Right atrium auricular region (tissue), 2 donors: Measurements from ENCODE around the gene GFM1. TPM values are rescaled to one million over a fixed set of nuclear protein-coding genes. Genes with fewer than 3 reads are reported as not detected.
A peak's percentile ranks its signal among the peaks of the same experiment; 100 is the strongest.

Experiments
- DNase-seq: peaks from one replicate; pipeline ENCODE4 v3.0.0-alpha.2; 2019; ENCODE audit warnings: low spot score
- H3K27ac ChIP-seq, 2 donors: fragments of 200-600 bp; sonication (generic); 1 replicate in 1 of 2; 2 replicates in 1 of 2; pipeline ENCODE4 v1.5.1; 2016 to 2019
- H3K27me3 ChIP-seq, 2 donors: fragments of 200-600 bp; sonication (generic); one replicate each; pipeline versions ENCODE4 v1.5.1 to v1.6.0; 2017 to 2019
- H3K36me3 ChIP-seq: fragments of 200-600 bp; sonication (generic); one replicate; pipeline ENCODE4 v1.5.1; 2016
- H3K4me1 ChIP-seq, 2 donors: fragments of 200-600 bp; sonication (generic); one replicate each; pipeline versions ENCODE4 v1.5.1 to v1.6.0; 2017 to 2019
- H3K4me3 ChIP-seq, 2 donors: fragments of 200-600 bp; sonication (generic); 1 replicate in 1 of 2; 2 replicates in 1 of 2; pipeline ENCODE4 v1.5.1; 2017 to 2019; ENCODE audit warnings: mild to moderate bottlenecking in 1 of 2, moderate library complexity in 1 of 2
- H3K9me3 ChIP-seq, 2 donors: fragments of 200-600 bp; sonication (generic); one replicate each; pipeline ENCODE4 v1.5.1; 2019
- CTCF ChIP-seq, 2 donors: fragments of 200-600 bp; sonication (generic); IDR thresholded peaks; one replicate each; pipeline ENCODE4 v1.5.1; 2019; ENCODE audit warnings: antibody characterized with exemption in 2 of 2
- total RNA-seq, 2 donors: library from RNA; depleted of rRNA; stranded (reverse); fragments of >200 nt; gene quantifications; one replicate each; pipeline ENCODE4 v1.1.0, GENCODE V29; 2016

The GFM1 gene
- total RNA-seq, 2 donors from 2014 or later = 27.0 to 54.5 TPM

- no peaks in the 10 kb centered on the region for H3K27me3 ChIP-seq
- H3K36me3 ChIP-seq = peaks cover 57% of the 10 kb centered on the region
- H3K4me3 ChIP-seq = no peak overlapping the region
- no peak for TF ChIP-seq CTCF (IDR thresholded peaks at IDR 0.05)
- no peaks in the 10 kb centered on the region for H3K9me3 ChIP-seq
- DNase-seq = no peak
- H3K27ac ChIP-seq = no peak overlapping the region
- H3K4me1 ChIP-seq = peaks cover 0 to 3% of the 10 kb centered on the region in 2 donors
Observed at GRCh38 chr3:158652463-158652862, 8.1 kb downstream of the GFM1 start.

GRCh38 chr3:158658889-158659288 lies 14.6 kb downstream of the GFM1 start:
- Histone ChIP-seq H3K27ac (no peak overlapping the region), H3K4me1 (no peaks in the 10 kb centered on the region), H3K36me3 (peaks cover 77% of the 10 kb centered on the region)

GRCh38 chr3:158659454-158660237 lies 15.3 kb downstream of the GFM1 start:
- no peaks in the 10 kb centered on the region for H3K27me3 ChIP-seq
- no peaks in the 10 kb centered on the region for H3K9me3 ChIP-seq
- peak; percentile 71 for DNase-seq
- H3K36me3 ChIP-seq = peaks cover 73% of the 10 kb centered on the region
- no peak overlapping the region for H3K4me3 ChIP-seq
- no peaks in the 10 kb centered on the region for H3K4me1 ChIP-seq
- TF ChIP-seq CTCF (IDR thresholded peaks at IDR 0.05) = peak; percentile 54 to 77
- peak overlapping the region in 1 of 2 donors; percentile 4 for H3K27ac ChIP-seq

More at GRCh38 chr3:158658889-158659288, 14.6 kb downstream of the GFM1 start:
- Histone ChIP-seq H3K27me3 (no peaks in the 10 kb centered on the region), H3K4me3 (no peak overlapping the region), H3K9me3 (no peaks in the 10 kb centered on the region)
- no peak for TF ChIP-seq CTCF (IDR thresholded peaks at IDR 0.05)
- no peak for DNase-seq

- Histone ChIP-seq H3K4me1 (no peaks in the 10 kb centered on the region), H3K9me3 (no peaks in the 10 kb centered on the region), H3K27ac (no peak overlapping the region), H3K27me3 (no peaks in the 10 kb centered on the region), H3K36me3 (peaks cover 74% of the 10 kb centered on the region), H3K4me3 (no peak overlapping the region)
- DNase-seq = no peak
- no peak for TF ChIP-seq CTCF (IDR thresholded peaks at IDR 0.05)
Observed at GRCh38 chr3:158660711-158661110, 16.4 kb downstream of the GFM1 start.

- Histone ChIP-seq H3K27ac (no peak overlapping the region), H3K4me3 (no peak overlapping the region), H3K9me3 (no peaks in the 10 kb centered on the region), H3K27me3 (no peaks in the 10 kb centered on the region), H3K4me1 (no peaks in the 10 kb centered on the region), H3K36me3 (peaks cover 76% of the 10 kb centered on the region)
- TF ChIP-seq CTCF (IDR thresholded peaks at IDR 0.05) = no peak
- no peak for DNase-seq
Observed at GRCh38 chr3:158663246-158663645, 18.9 kb downstream of the GFM1 start.

- no peak for TF ChIP-seq CTCF (IDR thresholded peaks at IDR 0.05)
- no peaks in the 10 kb centered on the region for H3K9me3 ChIP-seq
- peaks cover 74% of the 10 kb centered on the region for H3K36me3 ChIP-seq
- H3K4me3 ChIP-seq = no peak overlapping the region
- no peaks in the 10 kb centered on the region for H3K4me1 ChIP-seq
- DNase-seq = no peak
- no peak overlapping the region for H3K27ac ChIP-seq
- H3K27me3 ChIP-seq = no peaks in the 10 kb centered on the region
Observed at GRCh38 chr3:158663832-158664231, 19.5 kb downstream of the GFM1 start.
